Memory B cell (primary cell): ENCODE measurements around the gene RAB6B.
"Not testable (repeated sequence)": the region's sequence is repeated elsewhere in the genome, so short reads cannot be mapped to it uniquely, and the experiment has no call there.

Source experiments
- ATAC-seq: fragments of 150-1000 bp; cut with Tn5 transposase; 2 replicates; pipeline ENCODE4 v1.10.0; 2021; ENCODE audit warnings: low read depth, mild to moderate bottlenecking, moderate library complexity
- DNase-seq, 2 donors: peaks; one replicate each; pipeline ENCODE4 v3.0.0; 2022; ENCODE audit warnings: low spot score in 2 of 2
- H3K27ac Mint-ChIP-seq: one replicate; pipeline ENCODE4 v1.8.0; 2022; ENCODE audit warnings: mild to moderate bottlenecking, moderate library complexity, mixed read lengths
- H3K27me3 Mint-ChIP-seq: one replicate; pipeline ENCODE4 v1.8.0; 2022; ENCODE audit warnings: mixed read lengths
- H3K36me3 Mint-ChIP-seq: one replicate; pipeline ENCODE4 v1.8.0; 2022; ENCODE audit warnings: mild to moderate bottlenecking, mixed read lengths
- H3K4me1 Mint-ChIP-seq: one replicate; pipeline ENCODE4 v1.8.0; 2022; ENCODE audit warnings: mixed read lengths
- H3K4me3 Mint-ChIP-seq: one replicate; pipeline ENCODE4 v1.8.0; 2022; ENCODE audit warnings: mild to moderate bottlenecking, moderate library complexity, mixed read lengths
- H3K9me3 Mint-ChIP-seq: one replicate; pipeline ENCODE4 v1.8.0; 2022; ENCODE audit warnings: mixed read lengths

RAB6B gene

GRCh38 chr3:133805384-133805701 lies 90.3 kb downstream of the RAB6B start:
- DNase-seq, result no peak
- Mint-ChIP-seq H3K4me3 (peak overlapping the region; percentile 95), H3K9me3 (no peaks in the 10 kb centered on the region), H3K27ac (peak overlapping the region; percentile 96), H3K36me3 (peaks cover 2% of the 10 kb centered on the region), H3K4me1 (peaks cover 7% of the 10 kb centered on the region), H3K27me3 (peaks cover 2% of the 10 kb centered on the region)
- no peak for ATAC-seq

GRCh38 chr3:133804896-133805295 lies 90.8 kb downstream of the RAB6B start:
- DNase-seq, result no peak
- no peaks in the 10 kb centered on the region for H3K9me3 Mint-ChIP-seq
- ATAC-seq, result no peak
- peak overlapping the region; percentile 95 for H3K4me3 Mint-ChIP-seq
- peaks cover 2% of the 10 kb centered on the region for H3K27me3 Mint-ChIP-seq
- no peaks in the 10 kb centered on the region for H3K36me3 Mint-ChIP-seq
- peaks cover 7% of the 10 kb centered on the region for H3K4me1 Mint-ChIP-seq
- H3K27ac Mint-ChIP-seq, result peak overlapping the region; percentile 96

GRCh38 chr3:133803469-133803868 lies 92.2 kb downstream of the RAB6B start:
- H3K4me1 Mint-ChIP-seq, result peaks cover 7% of the 10 kb centered on the region
- no peak for ATAC-seq
- H3K4me3 Mint-ChIP-seq, result no peak overlapping the region
- no peaks in the 10 kb centered on the region for H3K9me3 Mint-ChIP-seq
- DNase-seq, result no peak
- no peak overlapping the region for H3K27ac Mint-ChIP-seq
- peaks cover 2% of the 10 kb centered on the region for H3K27me3 Mint-ChIP-seq
- no peaks in the 10 kb centered on the region for H3K36me3 Mint-ChIP-seq

DNA sequence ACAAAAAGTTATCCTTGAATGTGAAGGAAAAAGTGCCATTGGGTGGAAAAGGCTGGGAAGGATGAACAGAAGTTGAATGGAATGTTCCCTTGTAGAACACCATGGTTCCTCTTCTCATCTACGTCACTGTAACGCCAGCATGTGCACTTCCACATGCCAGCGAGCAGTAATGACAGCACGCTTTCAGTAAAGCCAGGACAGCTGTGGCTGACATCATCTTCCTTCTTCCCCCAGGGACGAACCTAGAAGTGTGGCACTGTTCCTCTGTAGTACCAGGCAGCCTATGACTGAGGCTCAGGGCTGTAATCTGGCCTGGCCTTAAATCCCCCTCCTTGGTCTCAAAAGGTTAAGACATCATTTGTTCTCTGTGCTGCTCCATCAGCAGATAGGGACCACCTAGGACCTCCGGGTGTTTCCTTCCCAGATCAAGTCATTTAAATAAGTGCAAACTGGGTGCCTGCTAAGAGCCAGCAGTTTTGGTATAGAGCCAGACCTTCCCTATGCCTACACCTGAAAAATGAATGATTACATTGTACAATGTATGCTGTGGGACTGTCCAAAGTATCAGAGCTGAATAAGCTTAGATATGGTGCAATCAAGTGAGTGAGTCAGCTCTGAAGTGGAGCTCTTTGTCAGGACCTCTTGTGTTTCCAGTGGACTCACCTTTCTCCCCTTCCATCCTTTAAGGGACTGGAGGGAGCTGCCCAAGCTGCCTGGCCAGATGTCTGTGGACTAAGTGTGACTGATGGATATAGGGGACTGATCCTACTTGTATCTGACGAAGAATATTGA lies 95.7 kb downstream of the RAB6B start:
- Mint-ChIP-seq H3K27ac (no peak overlapping the region), H3K36me3 (no peaks in the 10 kb centered on the region), H3K4me3 (no peak overlapping the region), H3K27me3 (peaks cover 8% of the 10 kb centered on the region), H3K4me1 (no peaks in the 10 kb centered on the region), H3K9me3 (no peaks in the 10 kb centered on the region)
- DNase-seq (no peak), ATAC-seq (peak; percentile 80)

DNA sequence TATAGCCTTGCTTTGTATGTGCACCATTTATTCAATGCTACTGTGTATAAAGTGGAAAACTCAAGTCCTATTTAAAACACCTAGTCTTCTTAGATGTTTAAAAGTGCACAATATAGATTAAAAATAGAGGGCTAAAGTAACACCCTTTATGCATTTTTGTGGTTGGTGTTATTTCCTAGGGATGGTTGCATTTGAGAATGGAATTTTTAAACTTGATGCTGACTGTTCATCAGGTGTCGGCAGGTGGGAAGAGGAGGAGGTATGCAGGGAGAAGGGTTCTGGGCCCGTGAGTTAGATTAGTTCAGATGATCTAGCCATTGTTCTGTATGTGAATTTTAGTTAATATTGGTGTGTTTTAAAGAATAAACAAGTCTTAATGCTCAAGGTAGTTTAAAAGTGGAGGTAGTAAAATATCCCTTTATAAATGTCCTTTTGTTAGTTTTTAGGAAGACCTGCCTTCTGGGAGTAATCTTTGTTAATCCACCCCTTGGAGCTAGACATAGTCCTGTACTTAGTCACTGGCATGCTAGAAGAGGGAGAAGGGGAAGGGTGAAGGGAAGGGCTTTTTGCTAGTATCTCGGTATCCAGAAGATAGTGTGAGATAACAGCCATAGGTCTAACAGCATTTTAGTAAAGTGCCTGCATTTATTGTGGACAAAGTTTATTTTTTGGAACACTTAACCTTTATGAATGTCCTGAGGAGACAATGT lies 98.1 kb downstream of the RAB6B start:
- Mint-ChIP-seq H3K36me3 (no peaks in the 10 kb centered on the region), H3K4me3 (no peak overlapping the region), H3K9me3 (peaks cover 3% of the 10 kb centered on the region), H3K27me3 (peaks cover 8% of the 10 kb centered on the region), H3K4me1 (no peaks in the 10 kb centered on the region), H3K27ac (no peak overlapping the region)
- DNase-seq (no peak), ATAC-seq (no peak)

GRCh38 chr3:133792171-133792763 lies 103.4 kb downstream of the RAB6B start:
- H3K9me3 Mint-ChIP-seq, result peaks cover 4% of the 10 kb centered on the region
- no peak for DNase-seq
- H3K4me1 Mint-ChIP-seq, result no peaks in the 10 kb centered on the region
- H3K27ac Mint-ChIP-seq, result no peak overlapping the region
- no peaks in the 10 kb centered on the region for H3K36me3 Mint-ChIP-seq
- no peak overlapping the region for H3K4me3 Mint-ChIP-seq
- no peaks in the 10 kb centered on the region for H3K27me3 Mint-ChIP-seq
- no peak for ATAC-seq

DNA sequence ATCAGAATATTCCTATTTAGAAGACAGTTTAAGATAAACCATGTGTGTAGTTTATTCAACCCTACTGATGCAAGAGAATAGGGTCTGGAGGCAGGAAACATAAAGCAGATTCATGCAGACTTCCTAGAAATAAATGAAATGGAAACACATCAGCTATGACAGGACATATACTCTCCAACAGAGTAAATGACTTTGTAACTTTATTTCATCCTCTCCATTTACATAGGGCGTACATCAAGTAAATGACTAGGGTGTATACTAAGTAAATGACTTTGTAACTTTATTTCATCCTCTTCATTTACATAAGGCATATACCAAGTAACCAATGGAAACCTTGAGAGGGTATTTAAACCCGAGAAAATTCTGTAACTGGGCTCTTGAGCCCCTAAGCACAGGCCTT lies 107.7 kb downstream of the RAB6B start:
- H3K36me3 Mint-ChIP-seq, result no peaks in the 10 kb centered on the region
- no peak overlapping the region for H3K27ac Mint-ChIP-seq
- peaks cover 2% of the 10 kb centered on the region for H3K27me3 Mint-ChIP-seq
- no peaks in the 10 kb centered on the region for H3K4me1 Mint-ChIP-seq
- no peak for ATAC-seq
- peaks cover 4% of the 10 kb centered on the region for H3K9me3 Mint-ChIP-seq
- no peak overlapping the region for H3K4me3 Mint-ChIP-seq
- DNase-seq, result no peak

- DNase-seq, result no peak
- Mint-ChIP-seq H3K4me3 (no peak overlapping the region), H3K4me1 (no peaks in the 10 kb centered on the region), H3K36me3 (no peaks in the 10 kb centered on the region), H3K27me3 (peaks cover 13% of the 10 kb centered on the region), H3K27ac (no peak overlapping the region), H3K9me3 (no peaks in the 10 kb centered on the region)
- no peak for ATAC-seq
These were observed 111.9 kb downstream of the RAB6B start for GRCh38 chr3:133783762-133784161.

DNA sequence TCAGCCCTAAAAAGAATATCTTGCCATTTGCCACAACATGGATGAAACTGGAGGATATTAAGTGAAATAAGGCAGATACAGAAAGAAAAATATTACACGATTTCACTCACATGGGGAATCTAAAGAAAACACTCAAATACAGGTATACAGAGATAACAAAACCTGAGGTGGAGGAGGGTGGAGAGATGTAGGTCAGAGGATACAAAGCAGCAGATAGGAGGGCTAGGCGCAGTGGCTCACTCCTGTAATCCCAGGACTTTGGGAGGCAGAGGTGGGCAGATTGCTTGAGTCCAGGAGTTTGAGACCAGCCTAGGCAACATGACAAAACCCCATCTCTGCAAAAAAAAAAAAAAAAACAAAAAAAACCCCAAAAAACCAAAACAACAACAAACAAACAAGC lies 113.2 kb downstream of the RAB6B start:
- no peaks in the 10 kb centered on the region for H3K36me3 Mint-ChIP-seq
- H3K4me3 Mint-ChIP-seq, result no peak overlapping the region
- H3K27ac Mint-ChIP-seq, result no peak overlapping the region
- DNase-seq (no peak), ATAC-seq (no peak)
- H3K27me3 Mint-ChIP-seq, result peaks cover 17% of the 10 kb centered on the region
- H3K9me3 Mint-ChIP-seq, result no peaks in the 10 kb centered on the region
- no peaks in the 10 kb centered on the region for H3K4me1 Mint-ChIP-seq

- DNase-seq (no peak), ATAC-seq (no peak)
- Mint-ChIP-seq H3K4me3 (no peak overlapping the region), H3K9me3 (no peaks in the 10 kb centered on the region), H3K36me3 (no peaks in the 10 kb centered on the region), H3K27ac (no peak overlapping the region), H3K4me1 (no peaks in the 10 kb centered on the region), H3K27me3 (peaks cover 21% of the 10 kb centered on the region)
These were observed 114.1 kb downstream of the RAB6B start for GRCh38 chr3:133781570-133781969.

- H3K27ac Mint-ChIP-seq, H3K4me1 Mint-ChIP-seq, H3K4me3 Mint-ChIP-seq, H3K36me3 Mint-ChIP-seq, DNase-seq, ATAC-seq, H3K9me3 Mint-ChIP-seq: not testable (repeated sequence)
- H3K27me3 Mint-ChIP-seq, result peaks cover 19% of the 10 kb centered on the region
These were observed 114.9 kb downstream of the RAB6B start for GRCh38 chr3:133780756-133781155.

GRCh38 chr3:133779626-133780203 lies 116.0 kb downstream of the RAB6B start:
- H3K4me3 Mint-ChIP-seq, result no peak overlapping the region
- H3K36me3 Mint-ChIP-seq, result no peaks in the 10 kb centered on the region
- no peak overlapping the region for H3K27ac Mint-ChIP-seq
- H3K9me3 Mint-ChIP-seq, result no peaks in the 10 kb centered on the region
- DNase-seq, result no peak
- ATAC-seq, result no peak
- peaks cover 19% of the 10 kb centered on the region for H3K27me3 Mint-ChIP-seq
- H3K4me1 Mint-ChIP-seq, result no peaks in the 10 kb centered on the region

- Mint-ChIP-seq H3K27ac (no peak overlapping the region), H3K4me3 (no peak overlapping the region), H3K27me3 (peaks cover 24% of the 10 kb centered on the region), H3K36me3 (no peaks in the 10 kb centered on the region), H3K9me3 (no peaks in the 10 kb centered on the region), H3K4me1 (no peaks in the 10 kb centered on the region)
- DNase-seq, result no peak
- no peak for ATAC-seq
These were observed 117.7 kb downstream of the RAB6B start for GRCh38 chr3:133777807-133778568.
